WTC11 (cell line): ENCODE data around the gene PIGV. TPM values are rescaled to one million over a fixed set of nuclear protein-coding genes. Genes with fewer than 3 reads are reported as not detected.
"Not testable (repeated sequence)": the region's sequence is repeated elsewhere in the genome, so short reads cannot be mapped to it uniquely, and the experiment has no call there.

Experiments
- ATAC-seq: fragments of 200-7000 bp; cut with Tn5 transposase; 2 replicates; pipeline ENCODE4 v1.10.0; 2021; ENCODE audit warnings: mild to moderate bottlenecking, moderate library complexity
- CTCF ChIA-PET: fragments of 300-600 bp; sonication (Branson Sonifier 250); formaldehyde crosslinking; loops from one replicate; lab custom pipeline; 2021; ENCODE audit warnings: antibody characterized with exemption; lab: Charles Lee
- POLR2A ChIA-PET: fragments of 350-600 bp; sonication (Branson Sonifier 250); formaldehyde crosslinking; loops from one replicate; lab custom pipeline; 2021; ENCODE audit warnings: antibody characterized with exemption; lab: Charles Lee
- DNase-seq: peaks from one replicate; pipeline ENCODE4 v3.0.0; 2021; ENCODE audit warnings: low spot score
- H3K27ac Mint-ChIP-seq: 2 replicates; pipeline ENCODE4 v1.8.0; 2021; ENCODE audit warnings: mixed read lengths
- H3K27me3 Mint-ChIP-seq: 2 replicates; pipeline ENCODE4 v1.8.0; 2021; ENCODE audit warnings: low read depth, mild to moderate bottlenecking, moderate library complexity, mixed read lengths
- H3K36me3 Mint-ChIP-seq: 2 replicates; pipeline ENCODE4 v1.8.0; 2021; ENCODE audit warnings: mixed read lengths
- H3K4me1 Mint-ChIP-seq: 2 replicates; pipeline ENCODE4 v1.8.0; 2022; ENCODE audit warnings: mixed read lengths
- H3K4me3 Mint-ChIP-seq: 2 replicates; pipeline ENCODE4 v1.8.0; 2021; ENCODE audit warnings: mild to moderate bottlenecking, moderate library complexity, mixed read lengths
- H3K9me3 Mint-ChIP-seq: 2 replicates; pipeline ENCODE4 v1.8.0; 2021; ENCODE audit warnings: mixed read lengths
- CREB1 ChIP-seq: sonication (generic); formaldehyde crosslinking; IDR thresholded peaks from 2 replicates; pipeline ENCODE4 v1.8.0; 2023; ENCODE audit warnings: mild to moderate bottlenecking, missing genetic modification reagents
- HMGXB4 ChIP-seq: sonication (generic); formaldehyde crosslinking; IDR thresholded peaks from 2 replicates; pipeline ENCODE4 v1.8.1; 2023; ENCODE audit warnings: mild to moderate bottlenecking, moderate library complexity, missing genetic modification reagents
- KAT7 ChIP-seq: sonication (generic); formaldehyde crosslinking; IDR thresholded peaks from 2 replicates; pipeline ENCODE4 v1.8.1; 2023; ENCODE audit warnings: missing genetic modification reagents, mild to moderate bottlenecking, borderline replicate concordance
- MYBL2 ChIP-seq: sonication (generic); formaldehyde crosslinking; IDR thresholded peaks from 2 replicates; pipeline ENCODE4 v1.8.1; 2023; ENCODE audit warnings: mild to moderate bottlenecking, moderate library complexity, missing genetic modification reagents
- NR1H2 ChIP-seq: sonication (generic); formaldehyde crosslinking; IDR thresholded peaks from 2 replicates; pipeline ENCODE4 v1.9.0; 2021; ENCODE audit warnings: mild to moderate bottlenecking, moderate library complexity, missing genetic modification reagents
- OVOL2 ChIP-seq: fragments of 250-450 bp; sonication (Bioruptor Pico); IDR thresholded peaks from 2 replicates; pipeline ENCODE4 v1.9.0; 2021; ENCODE audit warnings: mild to moderate bottlenecking, borderline replicate concordance
- SP1 ChIP-seq: sonication (generic); formaldehyde crosslinking; conservative IDR thresholded peaks from 2 replicates; pipeline ENCODE4 v1.8.1; 2022; ENCODE audit warnings: missing genetic modification reagents
- TCF7 ChIP-seq: sonication (generic); formaldehyde crosslinking; IDR thresholded peaks from 2 replicates; pipeline ENCODE4 v1.8.0; 2022; ENCODE audit warnings: mild to moderate bottlenecking, low read depth, missing genetic modification reagents, moderate library complexity
- TP53 ChIP-seq: sonication (generic); formaldehyde crosslinking; IDR thresholded peaks from 2 replicates; pipeline ENCODE4 v1.8.1; 2023; ENCODE audit warnings: mild to moderate bottlenecking, missing genetic modification reagents
- ZNF263 ChIP-seq: sonication (generic); formaldehyde crosslinking; IDR thresholded peaks from 2 replicates; pipeline ENCODE4 v1.8.1; 2022; ENCODE audit warnings: low read depth, mild to moderate bottlenecking, moderate library complexity, missing genetic modification reagents
- ZNF416 ChIP-seq: fragments of 250-450 bp; sonication (Bioruptor Pico); IDR thresholded peaks from 2 replicates; pipeline ENCODE4 v1.9.0; 2021; ENCODE audit warnings: mild to moderate bottlenecking, inconsistent platforms
- total RNA-seq: library from RNA; stranded (reverse); gene quantifications from 3 replicates; pipeline ENCODE4 v1.2.3, GENCODE V29; 2021
- TF ChIP-seq, protein P1 (sequence below): fragments of 250-450 bp; sonication (Bioruptor Pico); IDR thresholded peaks from 2 replicates; pipeline ENCODE4 v1.9.0; 2021; ENCODE audit warnings: mild to moderate bottlenecking, borderline replicate concordance
- TF ChIP-seq, protein P2 (sequence below): sonication (generic); formaldehyde crosslinking; IDR thresholded peaks from 2 replicates; pipeline ENCODE4 v1.8.1; 2022; ENCODE audit warnings: low read depth, mild to moderate bottlenecking, moderate library complexity, missing genetic modification reagents, borderline replicate concordance
- TF ChIP-seq, protein P3 (sequence below): sonication (generic); formaldehyde crosslinking; IDR thresholded peaks from 2 replicates; pipeline ENCODE4 v1.8.1; 2023; ENCODE audit warnings: mild to moderate bottlenecking, missing genetic modification reagents, moderate library complexity
- TF ChIP-seq, protein P4 (sequence below): sonication (generic); formaldehyde crosslinking; IDR thresholded peaks from 2 replicates; pipeline ENCODE4 v1.8.1; 2022; ENCODE audit warnings: mild to moderate bottlenecking, missing genetic modification reagents, moderate library complexity, borderline replicate concordance
- TF ChIP-seq, protein P5 (sequence below): sonication (generic); formaldehyde crosslinking; conservative IDR thresholded peaks from 2 replicates; pipeline ENCODE4 v1.8.1; 2023; ENCODE audit warnings: mild to moderate bottlenecking, low read depth, missing genetic modification reagents, moderate library complexity

PIGV gene
- total RNA-seq, 1 experiment from 2014 or later = 15.0 TPM

- TF ChIP-seq HMGXB4 = no peak
- TF ChIP-seq, protein P1, sequence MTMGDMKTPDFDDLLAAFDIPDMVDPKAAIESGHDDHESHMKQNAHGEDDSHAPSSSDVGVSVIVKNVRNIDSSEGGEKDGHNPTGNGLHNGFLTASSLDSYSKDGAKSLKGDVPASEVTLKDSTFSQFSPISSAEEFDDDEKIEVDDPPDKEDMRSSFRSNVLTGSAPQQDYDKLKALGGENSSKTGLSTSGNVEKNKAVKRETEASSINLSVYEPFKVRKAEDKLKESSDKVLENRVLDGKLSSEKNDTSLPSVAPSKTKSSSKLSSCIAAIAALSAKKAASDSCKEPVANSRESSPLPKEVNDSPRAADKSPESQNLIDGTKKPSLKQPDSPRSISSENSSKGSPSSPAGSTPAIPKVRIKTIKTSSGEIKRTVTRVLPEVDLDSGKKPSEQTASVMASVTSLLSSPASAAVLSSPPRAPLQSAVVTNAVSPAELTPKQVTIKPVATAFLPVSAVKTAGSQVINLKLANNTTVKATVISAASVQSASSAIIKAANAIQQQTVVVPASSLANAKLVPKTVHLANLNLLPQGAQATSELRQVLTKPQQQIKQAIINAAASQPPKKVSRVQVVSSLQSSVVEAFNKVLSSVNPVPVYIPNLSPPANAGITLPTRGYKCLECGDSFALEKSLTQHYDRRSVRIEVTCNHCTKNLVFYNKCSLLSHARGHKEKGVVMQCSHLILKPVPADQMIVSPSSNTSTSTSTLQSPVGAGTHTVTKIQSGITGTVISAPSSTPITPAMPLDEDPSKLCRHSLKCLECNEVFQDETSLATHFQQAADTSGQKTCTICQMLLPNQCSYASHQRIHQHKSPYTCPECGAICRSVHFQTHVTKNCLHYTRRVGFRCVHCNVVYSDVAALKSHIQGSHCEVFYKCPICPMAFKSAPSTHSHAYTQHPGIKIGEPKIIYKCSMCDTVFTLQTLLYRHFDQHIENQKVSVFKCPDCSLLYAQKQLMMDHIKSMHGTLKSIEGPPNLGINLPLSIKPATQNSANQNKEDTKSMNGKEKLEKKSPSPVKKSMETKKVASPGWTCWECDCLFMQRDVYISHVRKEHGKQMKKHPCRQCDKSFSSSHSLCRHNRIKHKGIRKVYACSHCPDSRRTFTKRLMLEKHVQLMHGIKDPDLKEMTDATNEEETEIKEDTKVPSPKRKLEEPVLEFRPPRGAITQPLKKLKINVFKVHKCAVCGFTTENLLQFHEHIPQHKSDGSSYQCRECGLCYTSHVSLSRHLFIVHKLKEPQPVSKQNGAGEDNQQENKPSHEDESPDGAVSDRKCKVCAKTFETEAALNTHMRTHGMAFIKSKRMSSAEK = no peak
- TF ChIP-seq TP53 (CRISPR knock-in tag) = no peak
These were observed 46.0 kb downstream of the PIGV start (continued) for GRCh38 chr1:26833432-26834405.

DNA sequence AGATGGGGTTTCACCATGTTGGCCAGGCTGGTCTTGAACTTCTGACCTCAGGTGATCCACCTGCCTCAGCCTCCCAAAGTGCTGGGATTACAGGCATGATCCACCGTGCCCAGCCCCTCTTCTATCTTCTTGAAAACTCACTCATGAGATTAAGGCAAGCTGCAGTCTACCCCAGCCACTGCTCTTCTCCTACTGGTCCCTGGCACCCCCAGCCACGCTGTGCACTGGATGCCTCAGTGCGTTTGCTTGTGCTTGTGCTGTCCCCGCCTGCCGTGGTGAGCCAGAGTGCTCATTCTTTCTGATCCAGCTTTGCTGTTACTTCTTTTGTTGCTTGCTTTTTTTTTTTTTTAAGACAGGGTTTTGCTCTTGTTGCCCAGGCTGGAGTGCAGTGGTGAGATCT, 49.9 kb downstream of the PIGV start:
- H3K4me3 Mint-ChIP-seq, DNase-seq, H3K27me3 Mint-ChIP-seq, H3K27ac Mint-ChIP-seq, H3K4me1 Mint-ChIP-seq, ATAC-seq, H3K9me3 Mint-ChIP-seq, POLR2A ChIA-PET: not testable (repeated sequence)
- peaks cover 47% of the 10 kb centered on the region for H3K36me3 Mint-ChIP-seq
- CTCF ChIA-PET = interaction anchor here (1.6 kb wide), 1 partner anchor 28 kb away, joined by 3 read pairs; no protein-coding TSS in a partner anchor

DNA sequence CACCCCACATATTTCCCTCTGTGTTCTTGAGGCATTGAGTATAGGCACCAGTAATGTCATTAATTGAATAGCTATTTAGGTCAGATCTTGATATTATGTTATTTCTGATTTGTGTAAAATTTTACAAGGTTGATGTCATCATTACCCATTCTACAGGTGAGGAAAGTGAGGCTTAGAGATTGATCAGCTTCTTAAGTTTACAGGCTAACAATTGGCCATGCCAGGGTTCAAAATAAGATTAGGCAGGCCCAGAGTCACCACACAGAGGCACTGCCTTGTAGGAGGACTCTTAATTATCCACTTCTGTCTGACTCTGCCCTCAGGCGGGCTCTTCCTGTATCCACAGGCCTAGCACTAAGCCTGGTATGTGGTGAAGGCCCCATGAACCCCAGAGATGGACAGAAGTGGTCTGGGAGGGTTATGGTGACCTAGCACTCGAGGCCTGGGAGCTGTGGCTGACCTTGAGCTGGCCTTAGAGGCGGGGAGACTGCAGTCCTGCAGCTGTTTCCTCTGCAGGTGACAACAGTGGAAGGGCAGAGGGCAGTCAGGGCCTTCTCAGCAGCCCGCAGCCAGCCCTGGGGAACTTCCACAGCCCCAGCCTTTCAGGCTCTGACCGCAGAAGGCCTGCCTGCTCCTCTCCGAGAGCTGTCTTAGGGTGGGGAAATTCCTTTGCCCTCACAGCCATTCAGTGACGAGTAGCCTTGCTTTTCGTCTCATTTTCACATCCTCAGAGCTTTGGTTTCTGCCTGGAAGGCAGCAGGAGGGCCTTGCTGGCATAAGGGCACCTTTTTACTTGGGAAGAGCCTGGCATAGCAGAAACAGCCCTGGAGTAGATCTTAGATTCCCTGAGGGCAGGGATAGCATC, 51.0 kb downstream of the PIGV start:
- H3K27ac Mint-ChIP-seq = no peak overlapping the region
- DNase-seq (no peak), ATAC-seq (no peak)
- peaks cover 2% of the 10 kb centered on the region; the same call in 1 of the 2 replicates for H3K27me3 Mint-ChIP-seq
- H3K4me3 Mint-ChIP-seq = no peak overlapping the region
- ChIA-PET CTCF (interaction anchor here (1.6 kb wide), 1 partner anchor 29 kb away, joined by 3 read pairs; no protein-coding TSS in a partner anchor), POLR2A (no interaction called here)
- H3K36me3 Mint-ChIP-seq = peaks cover 40% of the 10 kb centered on the region
- no peaks in the 10 kb centered on the region for H3K4me1 Mint-ChIP-seq
- H3K9me3 Mint-ChIP-seq = no peaks in the 10 kb centered on the region
- TF ChIP-seq OVOL2 (CRISPR knock-in tag) (no peak), CREB1 (CRISPR knock-in tag) (no peak), TCF7 (CRISPR knock-in tag) (no peak), KAT7 (CRISPR knock-in tag) (no peak), MYBL2 (no peak), SP1 (CRISPR knock-in tag) (no peak), ZNF416 (CRISPR knock-in tag) (no peak), NR1H2 (CRISPR knock-in tag) (no peak), ZNF263 (CRISPR knock-in tag) (no peak)
- TF ChIP-seq, protein P2, sequence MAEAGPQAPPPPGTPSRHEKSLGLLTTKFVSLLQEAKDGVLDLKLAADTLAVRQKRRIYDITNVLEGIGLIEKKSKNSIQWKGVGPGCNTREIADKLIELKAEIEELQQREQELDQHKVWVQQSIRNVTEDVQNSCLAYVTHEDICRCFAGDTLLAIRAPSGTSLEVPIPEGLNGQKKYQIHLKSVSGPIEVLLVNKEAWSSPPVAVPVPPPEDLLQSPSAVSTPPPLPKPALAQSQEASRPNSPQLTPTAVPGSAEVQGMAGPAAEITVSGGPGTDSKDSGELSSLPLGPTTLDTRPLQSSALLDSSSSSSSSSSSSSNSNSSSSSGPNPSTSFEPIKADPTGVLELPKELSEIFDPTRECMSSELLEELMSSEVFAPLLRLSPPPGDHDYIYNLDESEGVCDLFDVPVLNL (CRISPR knock-in tag) = no peak
- TF ChIP-seq, protein P3, sequence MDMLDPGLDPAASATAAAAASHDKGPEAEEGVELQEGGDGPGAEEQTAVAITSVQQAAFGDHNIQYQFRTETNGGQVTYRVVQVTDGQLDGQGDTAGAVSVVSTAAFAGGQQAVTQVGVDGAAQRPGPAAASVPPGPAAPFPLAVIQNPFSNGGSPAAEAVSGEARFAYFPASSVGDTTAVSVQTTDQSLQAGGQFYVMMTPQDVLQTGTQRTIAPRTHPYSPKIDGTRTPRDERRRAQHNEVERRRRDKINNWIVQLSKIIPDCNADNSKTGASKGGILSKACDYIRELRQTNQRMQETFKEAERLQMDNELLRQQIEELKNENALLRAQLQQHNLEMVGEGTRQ (CRISPR knock-in tag) = no peak
- TF ChIP-seq, protein P4, sequence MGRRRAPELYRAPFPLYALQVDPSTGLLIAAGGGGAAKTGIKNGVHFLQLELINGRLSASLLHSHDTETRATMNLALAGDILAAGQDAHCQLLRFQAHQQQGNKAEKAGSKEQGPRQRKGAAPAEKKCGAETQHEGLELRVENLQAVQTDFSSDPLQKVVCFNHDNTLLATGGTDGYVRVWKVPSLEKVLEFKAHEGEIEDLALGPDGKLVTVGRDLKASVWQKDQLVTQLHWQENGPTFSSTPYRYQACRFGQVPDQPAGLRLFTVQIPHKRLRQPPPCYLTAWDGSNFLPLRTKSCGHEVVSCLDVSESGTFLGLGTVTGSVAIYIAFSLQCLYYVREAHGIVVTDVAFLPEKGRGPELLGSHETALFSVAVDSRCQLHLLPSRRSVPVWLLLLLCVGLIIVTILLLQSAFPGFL (CRISPR knock-in tag) = no peak
- TF ChIP-seq, protein P5, sequence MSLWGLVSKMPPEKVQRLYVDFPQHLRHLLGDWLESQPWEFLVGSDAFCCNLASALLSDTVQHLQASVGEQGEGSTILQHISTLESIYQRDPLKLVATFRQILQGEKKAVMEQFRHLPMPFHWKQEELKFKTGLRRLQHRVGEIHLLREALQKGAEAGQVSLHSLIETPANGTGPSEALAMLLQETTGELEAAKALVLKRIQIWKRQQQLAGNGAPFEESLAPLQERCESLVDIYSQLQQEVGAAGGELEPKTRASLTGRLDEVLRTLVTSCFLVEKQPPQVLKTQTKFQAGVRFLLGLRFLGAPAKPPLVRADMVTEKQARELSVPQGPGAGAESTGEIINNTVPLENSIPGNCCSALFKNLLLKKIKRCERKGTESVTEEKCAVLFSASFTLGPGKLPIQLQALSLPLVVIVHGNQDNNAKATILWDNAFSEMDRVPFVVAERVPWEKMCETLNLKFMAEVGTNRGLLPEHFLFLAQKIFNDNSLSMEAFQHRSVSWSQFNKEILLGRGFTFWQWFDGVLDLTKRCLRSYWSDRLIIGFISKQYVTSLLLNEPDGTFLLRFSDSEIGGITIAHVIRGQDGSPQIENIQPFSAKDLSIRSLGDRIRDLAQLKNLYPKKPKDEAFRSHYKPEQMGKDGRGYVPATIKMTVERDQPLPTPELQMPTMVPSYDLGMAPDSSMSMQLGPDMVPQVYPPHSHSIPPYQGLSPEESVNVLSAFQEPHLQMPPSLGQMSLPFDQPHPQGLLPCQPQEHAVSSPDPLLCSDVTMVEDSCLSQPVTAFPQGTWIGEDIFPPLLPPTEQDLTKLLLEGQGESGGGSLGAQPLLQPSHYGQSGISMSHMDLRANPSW (CRISPR knock-in tag) = no peak
